GM13977 (cell line): ENCODE results near the gene COMP.

Experiments
- DNase-seq: peaks from one replicate; pipeline ENCODE4 v3.0.0; 2012; ENCODE audit warnings: low spot score
- CTCF ChIP-seq: IDR thresholded peaks from 2 replicates; pipeline ENCODE4 v1.5.1; 2012; ENCODE audit warnings: mild to moderate bottlenecking, control low read depth; ENCODE audit not compliant: insufficient read depth; ENCODE audit errors: extremely low read depth, missing control alignments
- in situ Hi-C: fragments of 300-500 bp; cut with MboI; formaldehyde crosslinking; loops from one replicate; pipeline ENCODE4 v1.12.0; 2022; ENCODE audit warnings: low sequenced_read_pairs, low pct_unique_long_range_greater_than_20kb, mixed read lengths, inconsistent platforms; ENCODE audit not compliant: unreplicated experiment

Gene COMP

GRCh38 chr19:18789883-18790565 is 1.1 kb downstream of the COMP start:
- TF ChIP-seq CTCF, result no peak
- peak; percentile 78 for DNase-seq
- in situ Hi-C loops, result no loop called here

- no peak for DNase-seq
- no peak for TF ChIP-seq CTCF
- in situ Hi-C loops, result no loop called here
Measured at GRCh38 chr19:18789422-18789869, 1.7 kb downstream of the COMP start.

- no peak for TF ChIP-seq CTCF
- in situ Hi-C loops, result no loop called here
- no peak for DNase-seq
Measured at GRCh38 chr19:18788529-18789421, 2.3 kb downstream of the COMP start.

- DNase-seq, result peak; percentile 98
- in situ Hi-C loops, result no loop called here
- no peak for TF ChIP-seq CTCF
Measured at GRCh38 chr19:18785179-18786124, 5.7 kb downstream of the COMP start.

- in situ Hi-C loops, result no loop called here
- TF ChIP-seq CTCF, result no peak
- no peak for DNase-seq
Measured at GRCh38 chr19:18784786-18785120, 6.4 kb downstream of the COMP start.

- no peak for TF ChIP-seq CTCF
- DNase-seq, result no peak
- in situ Hi-C loops, result no loop called here
Measured at GRCh38 chr19:18783958-18784785, 6.9 kb downstream of the COMP start.
